Mesothelial cell of epicardium (in vitro differentiated cells): ENCODE measurements around the gene SIGLEC7. TPM values are rescaled to one million over a fixed set of nuclear protein-coding genes. Genes with fewer than 3 reads are reported as not detected.

Experiments used
- DNase-seq, 2 experiments: peaks; one replicate each; pipeline ENCODE4 v3.0.0; 2021; ENCODE audit warnings: low spot score in 2 of 2; ENCODE audit not compliant: unreplicated experiment in 2 of 2
- H3K27ac Mint-ChIP-seq: 2 replicates; pipeline ENCODE4 v1.8.0; 2021; ENCODE audit warnings: mixed read lengths
- H3K27me3 Mint-ChIP-seq: 2 replicates; pipeline ENCODE4 v1.8.0; 2021; ENCODE audit warnings: low read depth, mixed read lengths
- H3K36me3 Mint-ChIP-seq: 2 replicates; pipeline ENCODE4 v1.8.0; 2021; ENCODE audit warnings: mixed read lengths
- H3K4me1 Mint-ChIP-seq: 2 replicates; pipeline ENCODE4 v1.8.0; 2021; ENCODE audit warnings: mixed read lengths
- H3K4me3 Mint-ChIP-seq: 2 replicates; pipeline ENCODE4 v1.8.0; 2021; ENCODE audit warnings: mild to moderate bottlenecking, moderate library complexity, mixed read lengths
- H3K9me3 Mint-ChIP-seq: 2 replicates; pipeline ENCODE4 v1.8.0; 2021; ENCODE audit warnings: mixed read lengths
- CTCF ChIP-seq: fragments of 200-600 bp; sonication (generic); IDR thresholded peaks from one replicate; pipeline ENCODE4 v1.5.0; 2021; ENCODE audit warnings: antibody characterized with exemption; ENCODE audit not compliant: unreplicated experiment
- total RNA-seq: library from RNA; stranded (reverse); gene quantifications from 3 replicates; pipeline ENCODE4 v1.2.1, GENCODE V29; 2021

The SIGLEC7 gene
- total RNA-seq, 1 donor from 2014 or later = not detected

DNA sequence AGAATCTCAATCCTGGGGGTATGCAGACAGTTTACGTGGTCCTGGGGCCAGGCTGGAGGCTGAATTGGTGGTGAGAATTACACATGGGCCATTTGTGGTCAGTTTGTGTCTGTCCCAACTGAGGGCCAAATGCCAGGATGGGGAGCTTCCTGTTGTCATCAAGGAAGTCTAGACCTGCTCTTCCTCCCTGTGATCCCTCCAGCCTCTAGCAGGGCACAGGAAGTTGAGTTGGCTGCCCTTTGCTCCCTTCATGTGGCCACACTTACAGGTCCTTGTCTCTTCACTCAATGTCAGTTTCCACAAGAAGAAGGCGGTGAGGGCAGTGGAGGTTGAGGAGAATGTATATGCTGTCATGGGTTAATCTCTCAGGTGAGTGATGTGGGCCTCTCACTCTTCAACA, 30.1 kb downstream of the SIGLEC7 start:
- Mint-ChIP-seq H3K9me3 (no peaks in the 10 kb centered on the region), H3K27me3 (peaks cover 28% of the 10 kb centered on the region), H3K27ac (no peak overlapping the region), H3K36me3 (no peaks in the 10 kb centered on the region), H3K4me3 (no peak overlapping the region), H3K4me1 (no peaks in the 10 kb centered on the region)
- no peak for TF ChIP-seq CTCF
- DNase-seq = no peak

DNA sequence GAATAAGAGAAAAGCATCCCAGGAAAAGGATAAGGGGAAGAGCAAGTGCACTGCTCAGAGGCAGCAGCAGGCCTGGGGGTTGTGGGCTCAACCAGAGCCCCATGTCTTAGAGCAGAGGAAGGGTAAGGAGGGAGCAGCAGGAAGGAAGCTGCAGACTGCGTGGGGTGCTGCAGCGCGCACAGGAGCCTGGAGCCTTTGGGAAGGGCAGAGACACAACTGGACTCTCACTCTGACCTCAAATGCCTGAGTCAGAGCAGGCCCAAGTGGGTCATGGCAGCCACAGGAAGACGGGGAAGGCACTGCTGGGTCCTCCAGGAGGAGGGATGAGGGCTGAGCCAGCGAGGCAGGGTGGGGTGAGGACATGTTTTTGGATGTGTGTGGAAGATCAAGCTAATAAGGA, 31.6 kb downstream of the SIGLEC7 start:
- DNase-seq = no peak
- no peaks in the 10 kb centered on the region for H3K9me3 Mint-ChIP-seq

DNA sequence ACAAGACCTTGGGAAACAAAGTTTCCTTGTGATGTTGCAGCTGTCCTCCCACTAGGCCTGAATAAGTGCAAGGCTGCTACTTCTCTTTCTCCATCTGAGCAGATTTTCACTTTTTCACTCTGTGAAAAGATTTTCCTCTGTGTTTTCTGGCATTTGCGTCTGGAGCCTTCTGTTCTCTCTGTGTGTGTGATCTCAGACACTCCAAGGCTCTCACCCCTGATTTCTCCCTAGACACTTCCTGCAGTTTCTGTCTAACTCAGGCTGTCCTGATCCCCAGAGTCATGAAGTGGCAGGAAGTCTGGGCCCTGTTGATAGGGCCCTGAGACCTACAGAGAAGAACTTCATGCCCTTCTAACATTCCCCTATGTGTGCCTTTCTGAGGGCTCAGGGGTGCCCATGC, 37.2 kb downstream of the SIGLEC7 start:
- H3K4me3 Mint-ChIP-seq = no peak overlapping the region
- no peak for DNase-seq
- no peaks in the 10 kb centered on the region for H3K4me1 Mint-ChIP-seq
- peaks cover 37% of the 10 kb centered on the region for H3K27me3 Mint-ChIP-seq
- no peak overlapping the region for H3K27ac Mint-ChIP-seq
- H3K9me3 Mint-ChIP-seq = no peaks in the 10 kb centered on the region
- no peaks in the 10 kb centered on the region for H3K36me3 Mint-ChIP-seq
- TF ChIP-seq CTCF = no peak

More for the DNA sequence above, 31.6 kb downstream of the SIGLEC7 start:
- H3K4me3 Mint-ChIP-seq = no peak overlapping the region
- peaks cover 35% of the 10 kb centered on the region for H3K27me3 Mint-ChIP-seq
- no peaks in the 10 kb centered on the region for H3K4me1 Mint-ChIP-seq
- no peak for TF ChIP-seq CTCF
- H3K27ac Mint-ChIP-seq = no peak overlapping the region
- no peaks in the 10 kb centered on the region for H3K36me3 Mint-ChIP-seq

DNA sequence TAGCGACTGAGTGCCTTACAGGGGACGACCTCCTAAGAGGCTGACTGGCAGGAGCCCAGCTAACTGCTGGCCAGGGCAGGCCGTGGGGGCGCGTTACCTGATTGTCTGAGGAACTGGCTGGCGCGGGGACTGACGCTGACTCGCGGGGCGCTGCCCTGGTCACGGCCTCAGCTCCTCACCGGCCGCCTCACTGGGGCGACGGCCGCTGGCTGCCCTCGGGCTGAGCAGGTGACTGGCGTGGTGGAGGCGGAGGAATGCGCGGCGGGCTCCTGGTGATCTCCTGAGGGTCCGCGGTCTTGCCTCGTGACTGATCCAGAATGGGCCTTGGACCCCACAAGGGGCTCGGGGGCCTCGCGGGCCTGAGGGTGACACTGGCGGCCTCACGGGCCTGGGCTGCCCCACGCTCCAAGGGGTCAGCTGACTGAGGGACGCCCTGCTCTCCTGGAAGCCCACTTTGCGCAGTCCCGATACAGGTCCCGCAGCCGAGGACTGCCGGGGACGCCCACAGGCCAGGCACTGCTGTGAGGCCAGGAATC, 39.3 kb downstream of the SIGLEC7 start:
- no peak for DNase-seq
- no peaks in the 10 kb centered on the region for H3K36me3 Mint-ChIP-seq
- H3K4me3 Mint-ChIP-seq = no peak overlapping the region
- no peaks in the 10 kb centered on the region for H3K9me3 Mint-ChIP-seq
- no peak for TF ChIP-seq CTCF
- no peak overlapping the region for H3K27ac Mint-ChIP-seq
- peaks cover 44% of the 10 kb centered on the region for H3K27me3 Mint-ChIP-seq
- no peaks in the 10 kb centered on the region for H3K4me1 Mint-ChIP-seq

- no peak for DNase-seq
- Mint-ChIP-seq H3K4me1 (no peaks in the 10 kb centered on the region), H3K4me3 (no peak overlapping the region), H3K9me3 (no peaks in the 10 kb centered on the region), H3K27me3 (peaks cover 44% of the 10 kb centered on the region), H3K27ac (no peak overlapping the region), H3K36me3 (no peaks in the 10 kb centered on the region)
- no peak for TF ChIP-seq CTCF
These were observed 39.9 kb downstream of the SIGLEC7 start for GRCh38 chr19:51181913-51182419.

GRCh38 chr19:51183629-51184028, 41.5 kb downstream of the SIGLEC7 start:
- H3K27me3 Mint-ChIP-seq = peaks cover 33% of the 10 kb centered on the region
- H3K4me1 Mint-ChIP-seq = no peaks in the 10 kb centered on the region
- no peaks in the 10 kb centered on the region for H3K9me3 Mint-ChIP-seq
- H3K27ac Mint-ChIP-seq = no peak overlapping the region
- no peaks in the 10 kb centered on the region for H3K36me3 Mint-ChIP-seq
- no peak overlapping the region for H3K4me3 Mint-ChIP-seq
- TF ChIP-seq CTCF = no peak
- DNase-seq = no peak
